Activated CD4-positive, alpha-beta T cell treated with anti-CD3 and anti-CD28 coated beads, Interleukin-2, Interleukin-6, amounts not matched to agents 100 ng/mL and 50 ng/mL, durations not matched to agents 16 hours and 8 hours (primary cell): Measurements from ENCODE around the gene ADAMTS16.

Experiments
- DNase-seq: peaks from one replicate; pipeline ENCODE4 v3.0.0-alpha.2; 2020

ADAMTS16 gene

GRCh38 chr5:5246736-5247135, 106.6 kb downstream of the ADAMTS16 start:
- DNase-seq = no peak

GRCh38 chr5:5250758-5251157, 110.6 kb downstream of the ADAMTS16 start:
- DNase-seq = no peak

GRCh38 chr5:5252106-5252505, 112.0 kb downstream of the ADAMTS16 start:
- DNase-seq = no peak

GRCh38 chr5:5257353-5257752, 117.2 kb downstream of the ADAMTS16 start:
- DNase-seq = no peak

- DNase-seq = no peak
These were observed 118.4 kb downstream of the ADAMTS16 start for GRCh38 chr5:5258564-5258963.

GRCh38 chr5:5264727-5265126, 124.6 kb downstream of the ADAMTS16 start:
- no peak for DNase-seq

- no peak for DNase-seq
These were observed 126.2 kb downstream of the ADAMTS16 start for GRCh38 chr5:5266297-5266696.

GRCh38 chr5:5270161-5270560, 130.0 kb downstream of the ADAMTS16 start:
- DNase-seq = no peak

- no peak for DNase-seq
These were observed 131.0 kb downstream of the ADAMTS16 start for GRCh38 chr5:5270958-5271785.

- no peak for DNase-seq
These were observed 131.7 kb downstream of the ADAMTS16 start for GRCh38 chr5:5271786-5272321.

GRCh38 chr5:5273398-5273797, 133.3 kb downstream of the ADAMTS16 start:
- no peak for DNase-seq

- DNase-seq = no peak
These were observed 133.8 kb downstream of the ADAMTS16 start for GRCh38 chr5:5273976-5274375.

- DNase-seq = no peak
These were observed 135.1 kb downstream of the ADAMTS16 start for GRCh38 chr5:5275211-5275610.

- no peak for DNase-seq
These were observed 136.3 kb downstream of the ADAMTS16 start for GRCh38 chr5:5276430-5276829.

GRCh38 chr5:5276951-5277517, 136.9 kb downstream of the ADAMTS16 start:
- no peak for DNase-seq

GRCh38 chr5:5278201-5278814, 138.2 kb downstream of the ADAMTS16 start:
- no peak for DNase-seq

- no peak for DNase-seq
These were observed 138.8 kb downstream of the ADAMTS16 start for GRCh38 chr5:5278815-5279381.

- no peak for DNase-seq
These were observed 145.8 kb downstream of the ADAMTS16 start for GRCh38 chr5:5285906-5286305.

- DNase-seq = no peak
These were observed 147.3 kb downstream of the ADAMTS16 start for GRCh38 chr5:5287419-5287818.

- DNase-seq = no peak
These were observed 148.1 kb downstream of the ADAMTS16 start for GRCh38 chr5:5288201-5288600.

- DNase-seq = no peak
These were observed 149.4 kb downstream of the ADAMTS16 start for GRCh38 chr5:5289537-5289936.

- no peak for DNase-seq
These were observed 150.7 kb downstream of the ADAMTS16 start for GRCh38 chr5:5290674-5291334.

- no peak for DNase-seq
These were observed 151.2 kb downstream of the ADAMTS16 start for GRCh38 chr5:5291357-5291756.
